ENCODE results near the gene TOMM40L.
A peak's percentile ranks its signal among the peaks of the same experiment; 100 is the strongest.

Gene TOMM40L

DNA sequence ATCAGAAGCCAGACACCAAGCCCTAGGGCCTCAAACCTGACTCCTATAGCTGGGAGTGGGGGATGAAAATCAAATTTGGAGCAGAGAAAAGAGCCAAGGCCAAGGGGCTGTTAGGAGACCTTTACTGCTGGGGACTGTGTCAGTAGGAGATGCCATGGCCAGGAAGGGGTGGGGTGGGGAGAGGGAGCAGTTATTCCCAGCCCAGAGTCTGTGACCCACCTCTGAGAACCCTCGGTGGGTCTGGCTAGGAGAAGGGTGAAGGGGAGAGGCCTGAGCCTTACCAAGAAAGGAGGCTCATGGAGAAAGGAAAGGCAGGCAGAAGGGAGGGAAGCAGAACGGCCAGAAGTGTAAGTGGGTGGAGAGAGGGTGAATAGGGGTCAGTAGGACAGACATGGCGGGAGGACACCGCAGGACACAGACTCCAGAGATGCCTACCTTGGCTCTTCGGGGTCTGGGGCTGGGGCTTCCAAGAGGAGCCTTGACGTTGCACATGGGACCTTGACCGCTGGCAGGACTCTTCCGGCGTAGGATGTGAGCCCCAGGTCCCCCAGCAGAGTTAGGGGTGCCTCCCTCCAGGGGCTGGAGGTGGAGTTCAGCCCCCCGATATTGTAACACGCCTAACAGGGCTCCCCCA lies 28.2 kb upstream of the TOMM40L start:
- no peak for DNase-seq

DNA sequence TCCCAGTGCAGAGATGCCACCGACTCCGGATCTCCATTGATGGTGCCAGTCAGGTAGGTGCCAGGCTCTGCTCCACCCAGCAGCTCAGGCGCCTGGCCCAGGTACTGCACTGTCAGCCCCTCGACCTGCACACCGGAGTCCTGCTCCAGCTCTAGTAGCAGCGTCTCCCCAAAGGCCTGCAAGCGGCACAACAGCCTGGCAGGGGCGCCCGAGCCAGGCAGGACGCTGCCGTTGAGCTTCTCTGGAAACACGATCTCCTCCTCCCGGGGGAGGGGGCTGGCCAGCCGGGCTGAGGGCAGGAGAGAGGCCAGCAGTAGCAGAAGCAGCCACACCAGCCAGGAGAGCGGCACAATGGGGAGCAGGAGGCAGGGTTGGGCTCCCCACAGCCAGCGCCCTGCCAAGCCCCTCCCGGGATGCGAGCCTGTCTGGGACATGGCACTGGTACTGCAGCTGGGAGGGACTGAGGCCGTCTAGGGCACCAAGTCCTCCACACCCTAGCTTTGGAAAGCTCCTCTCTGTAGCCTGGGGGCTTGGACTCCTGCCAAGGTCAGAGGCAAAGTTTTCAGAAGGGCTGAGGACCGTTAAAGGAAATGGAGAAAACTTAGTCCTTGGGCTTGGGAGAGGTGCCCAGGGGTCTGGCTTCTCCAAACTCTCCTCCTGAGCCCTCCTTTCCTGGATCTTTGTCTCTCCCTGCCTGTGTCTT lies 27.5 kb upstream of the TOMM40L start:
- DNase-seq: no peak

DNA sequence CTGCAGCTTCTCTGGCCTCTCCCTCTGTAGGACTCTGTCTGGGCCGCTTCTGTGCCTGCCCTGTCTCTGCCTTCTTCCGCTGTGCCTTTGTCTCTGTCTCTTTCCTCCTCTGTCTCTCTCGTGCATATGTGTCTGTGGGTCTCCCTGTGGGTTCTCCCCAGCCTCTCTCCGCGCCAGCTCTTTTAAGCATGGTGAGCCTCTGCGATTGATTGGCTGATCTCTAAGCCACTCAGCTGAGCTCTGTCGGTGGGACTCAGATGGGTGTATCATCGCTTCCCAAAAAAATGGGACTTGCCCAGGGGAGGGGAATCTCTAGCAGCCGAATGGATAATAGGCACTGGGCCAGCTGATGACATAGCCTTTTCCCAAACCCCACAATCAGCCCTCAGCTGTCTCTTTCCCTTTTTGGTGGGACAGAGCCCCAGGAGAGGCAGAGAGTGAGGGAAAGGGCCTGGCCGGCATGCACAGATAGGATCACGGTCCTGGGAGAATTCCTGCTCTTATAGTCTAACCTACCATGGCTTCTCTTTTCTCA lies 26.9 kb upstream of the TOMM40L start, which contains the start of gene ADAMTS4:
Gene ADAMTS4 (minus strand): TSS at position 158 of the 535 bp plus-strand sequence. CDS start 427 bp downstream, outside the sequence.
- peak; percentile 52 for DNase-seq

DNA sequence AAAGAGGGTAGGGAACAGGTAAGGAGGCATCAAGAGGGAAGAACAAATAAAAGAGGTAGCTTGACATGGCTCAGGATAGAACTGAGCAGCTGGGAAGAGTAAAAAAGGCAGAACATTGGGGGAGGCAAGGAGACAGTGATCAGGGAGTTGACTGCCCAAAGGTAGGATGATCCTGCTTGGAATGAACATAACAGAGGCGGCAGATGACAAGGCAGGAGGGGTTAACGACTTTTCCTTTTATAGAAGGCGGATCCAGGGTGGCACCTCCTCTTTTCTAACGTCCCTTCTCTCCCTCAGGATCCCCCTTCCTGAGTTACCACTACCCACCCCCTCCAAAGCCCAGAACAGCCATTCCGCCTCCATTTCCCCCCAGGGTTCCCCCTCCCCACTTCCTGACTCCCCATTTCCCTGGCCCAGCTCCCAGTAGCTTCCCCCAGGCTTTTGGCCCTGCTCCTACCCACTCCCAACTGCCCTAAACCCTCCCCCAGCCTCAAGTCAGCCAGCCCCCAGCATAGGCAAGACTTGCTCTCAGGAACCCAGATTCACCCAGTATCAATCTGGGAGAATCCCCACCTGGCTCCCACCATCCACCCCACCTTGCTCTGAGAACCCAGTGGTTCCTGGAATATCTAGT lies 26.2 kb upstream of the TOMM40L start:
- no peak for DNase-seq

DNA sequence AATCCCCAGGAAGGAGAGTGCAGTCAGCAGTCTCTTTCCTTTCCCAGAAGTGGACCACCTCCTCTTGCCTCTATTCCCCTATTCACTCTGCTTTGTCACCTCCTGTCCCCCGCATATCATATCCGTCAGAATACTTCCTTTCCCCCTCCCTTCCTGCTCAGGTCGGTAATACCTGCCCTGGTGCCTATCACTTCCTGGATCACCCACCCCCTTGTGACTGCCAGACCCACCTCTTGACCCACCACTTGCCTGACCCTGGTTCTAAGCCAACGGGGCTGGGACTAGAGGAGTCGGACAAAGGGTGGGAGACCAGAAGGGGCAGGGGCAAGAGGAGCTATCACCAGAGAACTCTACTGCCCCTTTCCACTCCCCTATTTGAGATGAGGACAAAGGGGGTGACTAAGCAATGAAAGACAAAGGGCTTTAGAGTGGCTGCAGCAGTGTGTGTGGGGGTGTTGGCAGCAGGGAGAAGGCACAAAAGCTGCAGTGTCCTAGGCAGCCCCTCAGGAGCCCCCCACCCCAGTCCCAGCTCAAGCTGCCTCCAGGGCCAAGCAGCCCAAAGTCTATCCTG lies 25.4 kb upstream of the TOMM40L start:
- DNase-seq: no peak

DNA sequence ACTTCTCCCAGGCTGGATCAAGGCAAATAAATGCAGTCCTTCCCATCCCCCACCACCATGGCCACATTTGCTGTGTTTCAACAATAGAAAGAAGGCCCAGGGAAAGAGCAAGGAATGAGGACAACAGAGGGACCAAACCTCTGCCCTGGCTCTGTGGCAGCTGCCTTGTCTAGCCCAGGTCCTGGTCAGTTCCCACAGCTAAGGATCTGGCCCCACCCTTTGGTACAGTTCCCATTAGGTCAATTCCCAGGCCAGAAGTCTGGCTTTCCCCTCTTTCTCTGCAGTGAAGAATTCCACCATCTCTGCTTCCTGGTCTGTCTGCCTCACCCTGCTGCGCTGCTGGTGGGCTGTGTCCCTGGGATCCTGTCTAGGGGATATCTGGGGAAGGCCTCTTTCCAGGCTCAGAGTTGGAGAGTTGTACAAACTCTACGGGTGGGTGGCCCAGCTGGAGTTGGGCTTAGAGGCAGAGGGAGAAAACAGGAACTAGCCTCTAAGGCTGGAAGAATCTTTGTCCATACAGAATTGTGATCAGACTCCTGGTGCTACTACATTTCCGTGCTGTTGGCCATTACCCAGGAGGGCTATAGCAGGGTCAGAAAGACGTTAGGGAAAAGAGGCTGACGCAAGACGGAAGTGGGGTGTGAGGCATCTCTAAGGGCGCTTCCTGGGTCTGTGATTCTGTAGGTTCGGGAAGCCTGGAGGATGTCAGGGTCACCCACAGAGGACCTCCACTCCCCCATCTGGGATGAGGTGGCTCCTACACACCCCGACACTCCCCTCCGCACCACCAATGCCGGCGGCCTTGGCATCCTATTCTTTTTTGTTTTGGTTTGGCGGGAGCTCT lies 24.6 kb upstream of the TOMM40L start:
- DNase-seq: no peak

DNA sequence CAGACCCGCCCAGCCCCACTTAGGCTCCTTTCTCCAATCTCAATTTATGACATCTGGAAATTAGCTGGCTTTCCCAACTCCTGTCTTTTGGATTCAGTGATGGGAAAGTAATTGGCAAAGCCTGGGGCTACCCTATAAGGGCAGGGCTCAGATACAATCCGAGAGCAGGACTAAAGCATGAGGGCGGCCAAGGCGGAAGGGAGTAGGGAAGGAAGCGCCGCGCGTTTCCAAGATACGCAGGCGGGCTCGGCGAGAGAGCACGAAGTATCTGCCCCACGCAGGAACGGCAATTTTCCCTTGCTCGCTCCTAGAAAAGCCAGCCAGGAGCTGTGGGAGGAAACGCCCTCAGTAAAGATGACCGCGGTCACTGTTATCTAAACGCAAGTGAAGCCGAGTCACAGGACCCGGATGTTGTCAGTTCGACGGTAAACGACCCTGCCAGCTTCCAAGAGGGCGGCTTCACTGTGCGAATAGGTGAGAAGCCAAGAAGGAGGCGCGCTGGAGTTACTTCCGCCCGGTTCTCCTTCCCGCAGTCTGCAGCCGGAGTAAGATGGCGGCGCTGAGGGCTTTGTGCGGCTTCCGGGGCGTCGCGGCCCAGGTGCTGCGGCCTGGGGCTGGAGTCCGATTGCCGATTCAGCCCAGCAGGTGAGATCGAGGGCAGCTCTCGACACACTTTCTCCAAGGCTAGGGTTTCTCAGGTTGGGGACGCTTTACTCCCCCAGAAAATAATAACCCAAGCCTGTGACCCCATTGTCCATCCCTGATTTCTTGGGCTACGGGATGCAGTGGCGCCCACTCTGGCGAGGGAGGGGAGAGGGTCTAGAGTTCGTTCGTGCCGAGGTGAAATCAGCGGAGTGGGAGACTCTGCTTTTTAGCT lies 23.8 kb upstream of the TOMM40L start, which contains the start of gene NDUFS2:
Gene NDUFS2 (plus strand): TSS at position 532 of the 877 bp plus-strand sequence. CDS start 19 bp downstream, at position 551.
- DNase-seq: peak; percentile 83

DNA sequence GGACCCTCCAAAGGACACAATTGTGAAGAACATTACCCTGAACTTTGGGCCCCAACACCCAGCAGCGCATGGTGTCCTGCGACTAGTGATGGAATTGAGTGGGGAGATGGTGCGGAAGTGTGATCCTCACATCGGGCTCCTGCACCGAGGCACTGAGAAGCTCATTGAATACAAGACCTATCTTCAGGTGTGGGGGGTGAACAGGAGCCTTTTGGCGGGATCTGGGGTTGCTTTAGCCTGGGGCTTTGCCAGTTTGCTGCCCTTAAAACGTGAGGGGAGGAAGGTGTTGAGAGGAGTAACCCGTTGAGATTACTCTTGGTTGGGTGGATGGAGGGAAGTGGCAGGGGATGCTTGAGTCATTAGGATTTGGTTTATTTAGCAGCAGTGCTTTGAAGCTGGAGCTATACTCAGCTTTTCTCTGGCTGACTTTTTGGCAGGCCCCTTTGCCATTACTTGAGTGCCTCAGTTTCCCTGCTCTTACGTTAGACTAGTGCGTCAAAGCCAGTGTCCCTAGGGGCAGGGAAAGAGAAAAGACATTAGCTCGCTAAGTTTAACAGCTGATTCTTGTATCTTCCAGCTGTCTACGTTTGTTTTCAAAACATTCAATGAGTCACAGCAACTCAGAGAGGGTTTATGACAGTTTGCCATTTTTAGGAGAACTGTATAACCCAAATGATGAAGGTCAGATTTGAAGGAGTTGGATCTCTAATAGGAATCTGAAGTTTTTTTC lies 19.3 kb upstream of the TOMM40L start:
- no peak for DNase-seq

DNA sequence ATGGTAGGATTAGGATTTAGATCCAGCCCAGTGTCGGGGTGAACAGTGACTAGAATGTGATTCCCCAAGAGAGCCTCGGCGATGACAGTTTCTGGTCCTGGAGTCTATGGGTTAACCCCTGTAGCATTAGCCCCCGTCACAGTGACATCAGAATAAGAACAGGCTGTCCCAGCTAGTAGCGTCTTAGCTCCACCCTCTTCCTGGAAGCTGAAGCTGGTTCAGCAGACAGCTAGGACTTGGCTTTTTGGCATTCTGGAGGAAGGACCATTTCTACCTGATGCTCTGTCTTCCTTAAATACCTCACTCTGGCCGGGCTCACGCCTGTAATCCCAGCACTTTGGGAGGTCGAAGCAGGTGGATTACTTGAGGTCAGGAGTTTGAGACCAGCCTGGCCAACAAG lies 18.7 kb upstream of the TOMM40L start:
- no peak for DNase-seq

DNA sequence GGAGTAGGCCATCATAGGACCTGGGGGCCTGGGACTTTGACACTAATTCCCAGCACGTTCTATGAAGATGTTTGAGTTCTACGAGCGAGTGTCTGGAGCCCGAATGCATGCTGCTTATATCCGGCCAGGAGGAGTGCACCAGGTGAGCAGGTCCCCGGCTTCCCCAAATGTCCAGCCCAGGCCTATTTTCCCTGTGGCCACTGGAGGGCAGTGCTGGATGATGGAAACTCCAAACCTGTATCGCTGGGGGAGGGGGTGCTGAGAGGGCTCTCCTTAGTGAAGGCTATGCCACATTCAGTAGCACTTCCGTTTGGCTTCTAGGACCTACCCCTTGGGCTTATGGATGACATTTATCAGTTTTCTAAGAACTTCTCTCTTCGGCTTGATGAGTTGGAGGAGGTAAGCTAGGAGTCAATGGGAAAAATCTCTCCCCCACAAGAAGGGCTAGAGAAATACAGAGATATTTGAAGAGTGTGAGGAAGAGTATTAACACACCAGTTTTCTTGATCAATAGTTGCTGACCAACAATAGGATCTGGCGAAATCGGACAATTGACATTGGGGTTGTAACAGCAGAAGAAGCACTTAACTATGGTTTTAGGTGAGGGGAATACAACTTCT lies 16.0 kb upstream of the TOMM40L start:
- DNase-seq: no peak

DNA sequence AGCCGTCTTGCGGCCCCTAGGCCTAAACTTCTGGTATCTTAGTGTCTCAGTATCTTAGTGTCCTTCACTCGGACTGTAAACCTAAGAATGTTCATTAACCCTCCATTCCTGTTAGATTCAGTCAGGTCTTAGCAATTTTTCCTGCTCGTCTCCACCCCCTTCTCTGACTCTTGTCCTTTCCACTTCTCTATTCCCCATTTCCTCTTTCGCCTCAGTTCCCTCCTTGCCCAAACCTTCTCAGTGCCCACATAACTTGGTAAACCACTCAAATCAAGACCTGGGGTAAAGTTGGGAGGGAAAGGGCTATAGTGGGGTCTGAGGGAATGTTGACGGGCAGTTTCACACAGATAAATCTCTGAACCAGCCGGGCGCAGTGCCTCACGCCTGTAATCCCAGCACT lies 11.5 kb upstream of the TOMM40L start:
- no peak for DNase-seq

DNA sequence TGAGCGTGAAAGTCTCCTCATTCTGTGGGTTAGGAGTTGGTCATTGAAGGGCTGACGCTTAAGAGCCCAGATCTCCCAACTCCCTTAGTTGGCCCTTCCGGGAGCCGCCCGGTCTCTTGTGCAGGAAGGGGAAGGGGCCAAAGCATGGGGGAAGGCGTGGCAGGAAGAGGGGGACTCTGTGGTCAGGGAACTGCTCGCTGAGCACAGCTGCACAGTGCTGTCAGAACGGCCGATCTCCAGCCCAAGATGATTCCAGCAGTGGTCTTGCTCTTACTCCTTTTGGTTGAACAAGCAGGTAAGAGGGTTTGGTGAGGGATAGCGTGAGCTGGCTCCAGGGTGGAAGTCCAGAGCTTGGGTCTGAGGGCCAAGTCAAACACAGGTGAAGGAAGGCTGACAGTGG lies 10.8 kb upstream of the TOMM40L start, which contains the start of gene FCER1G:
Gene FCER1G (plus strand): TSS at position 220 of the 400 bp plus-strand sequence. CDS start 27 bp downstream, at position 247.
- no peak for DNase-seq

DNA sequence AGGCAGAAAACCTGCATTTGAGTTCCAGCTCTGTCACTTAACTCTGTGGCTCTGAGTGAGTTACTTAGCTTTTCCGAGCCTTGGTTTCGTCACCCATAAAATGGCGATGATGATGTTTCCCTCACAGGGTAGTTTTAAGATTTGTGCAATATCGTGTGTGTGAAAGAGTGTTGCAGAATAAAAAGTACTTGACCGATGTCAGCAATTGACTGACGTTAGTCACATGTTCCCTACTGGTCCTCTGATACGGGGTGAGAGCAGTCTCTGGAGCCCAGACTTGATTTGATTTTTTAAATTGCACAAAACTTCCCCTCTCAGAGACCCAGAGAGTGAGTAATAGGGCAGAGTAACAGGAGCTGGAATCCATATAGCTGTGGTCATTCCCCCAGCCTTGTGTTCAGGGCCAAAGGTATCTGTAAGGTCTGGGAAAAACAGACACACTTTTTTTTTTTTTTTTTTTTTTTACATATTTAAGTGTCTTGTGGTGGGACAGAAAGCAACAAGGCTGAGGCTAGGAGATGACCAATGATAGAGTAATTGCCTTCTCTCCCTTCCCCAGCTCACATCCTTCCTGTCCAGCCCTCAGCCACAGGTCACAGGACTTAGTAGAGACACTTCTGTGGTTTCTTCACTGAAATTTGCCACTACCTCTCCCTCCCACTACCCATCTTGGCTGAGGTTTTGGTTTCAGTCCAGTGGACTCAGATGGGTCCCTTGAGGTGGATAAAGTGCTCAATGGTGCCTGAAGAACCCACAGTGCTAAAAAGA lies 8.7 kb upstream of the TOMM40L start:
- DNase-seq: peak; percentile 23

DNA sequence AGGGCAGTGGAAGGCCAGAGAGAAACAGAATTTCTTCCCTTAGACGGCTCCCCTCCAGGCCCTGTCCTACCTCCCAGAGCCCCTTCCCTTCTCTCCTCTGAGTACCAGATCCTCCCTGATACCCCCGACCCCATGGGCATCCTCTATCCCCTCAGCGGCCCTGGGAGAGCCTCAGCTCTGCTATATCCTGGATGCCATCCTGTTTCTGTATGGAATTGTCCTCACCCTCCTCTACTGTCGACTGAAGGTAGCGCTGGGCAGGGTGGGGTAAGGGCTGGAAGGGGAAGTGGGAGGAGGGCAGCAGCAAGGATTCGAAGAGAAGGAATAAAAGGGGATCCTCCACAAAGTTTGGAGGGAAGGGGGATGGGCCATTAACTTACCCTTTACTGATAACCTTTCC lies 8.0 kb upstream of the TOMM40L start:
- no peak for DNase-seq

DNA sequence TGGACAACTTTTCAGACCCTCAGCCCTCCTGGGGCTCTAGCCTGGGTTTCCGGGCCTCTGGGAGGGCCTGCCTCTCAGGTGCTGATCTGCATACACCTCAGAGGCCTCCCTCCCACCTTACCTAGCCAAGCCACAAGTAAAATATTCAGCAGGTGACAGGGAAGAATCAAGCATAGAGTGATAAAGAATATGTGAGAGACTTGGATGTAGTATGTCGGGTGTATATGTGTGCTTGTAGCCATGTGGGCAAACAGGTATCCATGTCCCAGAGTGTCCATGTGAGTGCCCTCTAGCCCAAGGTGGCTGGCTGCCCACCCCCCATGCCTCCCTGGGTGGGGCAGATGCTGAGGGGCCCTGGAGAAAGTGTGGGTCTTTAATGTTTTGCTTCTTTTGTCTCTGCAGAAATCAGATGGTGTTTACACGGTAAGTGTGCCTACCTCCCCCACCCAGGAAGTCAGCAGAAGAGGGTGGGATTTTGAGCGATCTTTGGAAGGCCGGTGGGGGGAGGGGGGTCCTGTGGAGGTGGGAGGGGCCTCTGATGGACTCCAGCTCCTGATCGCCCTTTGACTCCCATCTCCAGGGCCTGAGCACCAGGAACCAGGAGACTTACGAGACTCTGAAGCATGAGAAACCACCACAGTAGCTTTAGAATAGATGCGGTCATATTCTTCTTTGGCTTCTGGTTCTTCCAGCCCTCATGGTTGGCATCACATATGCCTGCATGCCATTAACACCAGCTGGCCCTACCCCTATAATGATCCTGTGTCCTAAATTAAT lies 7.4 kb upstream of the TOMM40L start:
- peak; percentile 67 for DNase-seq

DNA sequence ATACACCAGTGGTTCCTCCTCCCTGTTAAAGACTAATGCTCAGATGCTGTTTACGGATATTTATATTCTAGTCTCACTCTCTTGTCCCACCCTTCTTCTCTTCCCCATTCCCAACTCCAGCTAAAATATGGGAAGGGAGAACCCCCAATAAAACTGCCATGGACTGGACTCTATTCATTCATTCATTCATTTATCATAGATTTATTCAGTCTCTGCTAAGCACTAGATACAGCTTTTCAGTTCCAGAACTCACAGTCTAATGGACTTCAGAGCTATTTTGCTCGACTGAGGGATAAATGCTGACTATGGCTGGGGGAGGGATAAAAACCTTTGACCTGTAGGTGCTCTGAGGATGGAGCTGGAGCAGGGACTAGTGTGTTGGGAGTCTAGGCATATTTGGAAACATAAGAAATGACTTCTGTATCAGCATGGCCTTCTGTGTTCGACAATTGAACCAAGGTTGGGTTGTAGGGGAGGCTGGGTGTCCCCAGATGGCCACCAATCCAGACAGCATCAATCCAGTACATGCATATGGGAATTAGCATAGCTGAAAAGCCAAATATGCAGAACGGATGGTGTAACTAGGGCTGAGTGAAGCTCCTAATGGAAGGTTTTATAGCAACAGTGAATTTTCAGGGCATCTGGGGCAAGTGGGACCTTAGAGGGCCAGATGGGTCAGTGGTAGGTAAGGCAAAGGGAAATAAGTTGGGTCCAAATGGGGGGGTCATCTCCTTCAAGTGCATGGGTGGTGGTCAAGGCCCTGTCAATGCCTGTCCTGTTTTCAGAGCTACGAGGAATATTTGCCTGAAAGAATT lies 6.6 kb upstream of the TOMM40L start:
- no peak for DNase-seq

DNA sequence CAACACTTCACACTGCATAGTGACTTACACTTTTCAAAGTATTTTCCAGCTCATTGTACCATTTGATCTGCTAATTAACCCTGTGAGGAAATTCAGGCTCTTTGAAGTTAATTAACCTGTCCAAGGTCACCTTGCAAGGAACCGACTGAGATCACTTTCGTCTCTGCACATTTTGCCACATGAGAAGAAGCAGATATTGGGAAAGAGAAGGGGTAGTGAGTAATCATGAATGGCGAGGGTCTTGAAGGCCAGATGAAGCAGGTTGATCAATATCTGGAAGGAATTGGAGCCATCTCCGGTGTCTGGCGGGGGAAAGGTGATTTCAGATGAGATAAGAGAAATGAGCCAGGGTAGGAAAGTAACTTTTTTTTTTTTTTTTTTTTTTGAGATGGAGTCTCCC lies 5.9 kb upstream of the TOMM40L start:
- no peak for DNase-seq

Measured in GOT3 (cell line).